ENCODE results near the gene PHF2. TPM values are rescaled to one million over a fixed set of nuclear protein-coding genes. Genes with fewer than 3 reads are reported as not detected.
"Not testable (repeated sequence)": the region's sequence is repeated elsewhere in the genome, so short reads cannot be mapped to it uniquely, and the experiment has no call there.

PHF2 gene
- total RNA-seq, 1 experiment from 2014 or later: 16.1 TPM

GRCh38 chr9:93663877-93664548, 87.6 kb downstream of the PHF2 start:
- H3K27me3 ChIP-seq (ENCODE audit: low read length): no peaks in the 10 kb centered on the region
- no peaks in the 10 kb centered on the region for H3K9me3 ChIP-seq (ENCODE audit: low read length)
- no peaks in the 10 kb centered on the region for H3K9me2 ChIP-seq (replicated peaks; ENCODE audit: insufficient read depth, low read length)
- H3K9ac ChIP-seq (ENCODE audit: low read length): no peak overlapping the region
- H3K4me3 ChIP-seq (ENCODE audit: low read length): no peak overlapping the region
- no peak overlapping the region for H3K4me2 ChIP-seq (ENCODE audit: low read depth, low read length, poor library complexity, severe bottlenecking)
- DNase-seq: no peak
- no peaks in the 10 kb centered on the region for H3K79me2 ChIP-seq (ENCODE audit: low read length)
- H3K27ac ChIP-seq (ENCODE audit: low read length): no peak overlapping the region
- no peaks in the 10 kb centered on the region; the same call in 1 of the 2 replicates for H3K36me3 ChIP-seq (ENCODE audit: insufficient read depth, low read length)
- no peak overlapping the region for H2AFZ ChIP-seq (ENCODE audit: low read length)
- H4K20me1 ChIP-seq (ENCODE audit: insufficient read depth, low read depth, low read length): no peaks in the 10 kb centered on the region
- H3K4me1 ChIP-seq (ENCODE audit: low read length): no peaks in the 10 kb centered on the region

DNA sequence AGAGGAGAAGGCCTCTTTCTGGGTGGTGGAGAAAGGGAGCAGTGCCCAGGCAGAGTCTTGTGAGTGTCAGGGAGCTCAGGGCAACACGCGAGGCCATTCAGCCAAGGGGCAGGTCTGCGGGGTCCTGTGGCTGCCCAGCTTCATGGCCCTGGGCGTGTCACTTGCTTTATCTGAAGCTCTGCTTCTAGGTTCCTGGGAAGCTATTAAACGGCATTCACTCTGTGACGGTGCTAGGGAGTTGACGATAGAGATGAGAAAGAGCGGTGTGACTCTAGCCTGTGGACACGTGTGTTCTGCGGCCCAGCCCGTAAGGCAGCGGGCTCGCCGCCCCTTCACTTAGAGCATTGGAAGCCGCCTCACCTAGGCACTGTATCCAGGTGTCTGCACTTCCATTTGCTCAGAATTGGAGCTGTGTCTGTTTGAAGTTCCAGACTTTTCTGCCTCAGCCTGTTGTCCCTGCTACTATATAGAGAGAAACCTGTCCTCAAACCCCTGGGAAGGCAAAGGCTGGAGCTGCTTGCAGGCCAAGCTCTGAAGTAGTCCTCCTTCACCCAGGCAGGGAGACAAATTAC, 88.3 kb downstream of the PHF2 start:
- Histone ChIP-seq H3K9ac (ENCODE audit: low read length) (no peak overlapping the region), H3K79me2 (ENCODE audit: low read length) (no peaks in the 10 kb centered on the region), H3K27ac (ENCODE audit: low read length) (no peak overlapping the region), H2AFZ (ENCODE audit: low read length) (no peak overlapping the region), H3K9me2 (replicated peaks; ENCODE audit: insufficient read depth, low read length) (no peaks in the 10 kb centered on the region), H3K4me3 (ENCODE audit: low read length) (no peak overlapping the region), H3K27me3 (ENCODE audit: low read length) (no peaks in the 10 kb centered on the region), H4K20me1 (ENCODE audit: insufficient read depth, low read depth, low read length) (no peaks in the 10 kb centered on the region), H3K36me3 (ENCODE audit: insufficient read depth, low read length) (no peaks in the 10 kb centered on the region; the same call in 1 of the 2 replicates), H3K4me2 (ENCODE audit: low read depth, low read length, poor library complexity, severe bottlenecking) (no peak overlapping the region), H3K4me1 (ENCODE audit: low read length) (no peaks in the 10 kb centered on the region), H3K9me3 (ENCODE audit: low read length) (no peaks in the 10 kb centered on the region)
- DNase-seq: no peak

DNA sequence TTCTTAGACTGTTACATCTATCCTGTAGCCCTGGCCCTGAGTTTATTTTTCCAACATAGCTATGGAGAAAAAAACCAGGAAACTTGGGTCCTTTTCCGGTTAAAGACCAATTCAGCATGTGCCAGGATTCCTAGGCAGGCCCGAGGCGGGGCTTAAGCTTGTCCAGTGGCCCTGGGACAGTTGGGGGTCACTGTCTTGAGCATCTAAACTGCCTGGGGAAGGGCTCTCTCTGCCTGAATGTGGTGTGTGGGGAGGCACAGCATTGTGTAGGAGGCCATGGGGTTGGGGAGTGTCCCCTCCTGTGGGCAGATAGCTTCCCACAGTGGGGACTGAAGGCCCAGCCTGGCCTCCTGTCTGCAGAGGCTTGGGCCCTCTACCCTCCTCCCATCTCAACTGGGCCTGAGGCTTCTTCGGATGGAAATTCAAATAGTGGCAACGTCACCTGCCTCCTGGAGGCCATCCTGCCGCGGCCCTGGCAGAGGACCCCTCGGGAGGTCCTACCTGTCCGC, 88.8 kb downstream of the PHF2 start:
- Histone ChIP-seq H3K9me2 (replicated peaks; ENCODE audit: insufficient read depth, low read length) (no peaks in the 10 kb centered on the region), H3K36me3 (ENCODE audit: insufficient read depth, low read length) (no peaks in the 10 kb centered on the region; the same call in 1 of the 2 replicates), H3K9ac (ENCODE audit: low read length) (no peak overlapping the region), H3K4me2 (ENCODE audit: low read depth, low read length, poor library complexity, severe bottlenecking) (no peak overlapping the region), H3K9me3 (ENCODE audit: low read length) (no peaks in the 10 kb centered on the region), H3K4me3 (ENCODE audit: low read length) (no peak overlapping the region), H3K27me3 (ENCODE audit: low read length) (no peaks in the 10 kb centered on the region), H3K27ac (ENCODE audit: low read length) (no peak overlapping the region), H4K20me1 (ENCODE audit: insufficient read depth, low read depth, low read length) (no peaks in the 10 kb centered on the region), H3K79me2 (ENCODE audit: low read length) (no peaks in the 10 kb centered on the region), H3K4me1 (ENCODE audit: low read length) (no peaks in the 10 kb centered on the region), H2AFZ (ENCODE audit: low read length) (no peak overlapping the region)
- DNase-seq: no peak

DNA sequence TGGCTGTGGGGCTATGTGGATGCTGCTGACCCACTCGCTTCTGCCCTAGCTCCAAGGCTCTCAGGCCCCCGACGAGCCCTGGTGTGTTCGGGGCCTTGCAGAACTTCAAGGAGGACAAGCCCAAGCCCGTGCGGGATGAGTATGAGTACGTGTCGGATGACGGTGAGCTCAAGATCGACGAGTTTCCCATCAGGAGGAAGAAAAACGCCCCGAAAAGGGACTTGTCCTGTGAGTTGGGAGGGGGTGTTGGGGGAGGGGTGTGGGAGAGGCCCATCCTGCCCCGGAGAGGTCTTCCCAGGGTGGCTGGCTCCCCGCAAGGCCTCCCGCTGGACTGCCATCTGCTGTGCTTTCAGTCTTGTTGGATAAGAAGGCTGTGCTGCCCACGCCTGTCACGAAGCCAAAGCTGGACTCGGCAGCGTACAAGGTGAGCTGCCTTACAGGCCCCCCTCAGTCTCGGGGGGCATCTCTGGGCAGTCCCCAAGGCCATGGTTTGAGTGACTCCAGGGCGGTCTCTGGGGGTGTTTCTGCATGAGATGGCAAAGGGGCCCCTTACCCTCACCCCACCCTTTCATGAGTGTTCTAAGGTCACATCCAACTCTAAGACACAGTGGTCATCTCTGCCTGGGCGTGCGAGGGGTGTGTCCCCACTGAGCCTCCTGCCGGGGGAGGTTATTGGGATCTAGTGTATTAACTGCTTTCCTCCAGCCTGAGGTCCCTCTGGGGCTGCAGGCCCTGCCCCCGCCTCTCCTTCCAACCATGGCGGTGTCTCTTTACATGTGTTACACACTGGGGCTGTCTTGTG, 89.5 kb downstream of the PHF2 start:
- Histone ChIP-seq H3K4me2 (ENCODE audit: low read depth, low read length, poor library complexity, severe bottlenecking) (no peak overlapping the region), H4K20me1 (ENCODE audit: insufficient read depth, low read depth, low read length) (no peaks in the 10 kb centered on the region), H3K36me3 (ENCODE audit: insufficient read depth, low read length) (no peaks in the 10 kb centered on the region; the same call in 1 of the 2 replicates), H3K9me3 (ENCODE audit: low read length) (peaks cover 3% of the 10 kb centered on the region; the same call in 1 of the 2 replicates), H3K4me1 (ENCODE audit: low read length) (no peaks in the 10 kb centered on the region), H3K27ac (ENCODE audit: low read length) (no peak overlapping the region), H3K4me3 (ENCODE audit: low read length) (no peak overlapping the region), H3K79me2 (ENCODE audit: low read length) (no peaks in the 10 kb centered on the region), H3K9ac (ENCODE audit: low read length) (no peak overlapping the region), H2AFZ (ENCODE audit: low read length) (no peak overlapping the region), H3K9me2 (replicated peaks; ENCODE audit: insufficient read depth, low read length) (no peaks in the 10 kb centered on the region), H3K27me3 (ENCODE audit: low read length) (no peaks in the 10 kb centered on the region)
- no peak for DNase-seq

GRCh38 chr9:93666439-93666784, 90.0 kb downstream of the PHF2 start:
- H3K4me2 ChIP-seq (ENCODE audit: low read depth, low read length, poor library complexity, severe bottlenecking); H3K9me3 ChIP-seq (ENCODE audit: low read length); H4K20me1 ChIP-seq (ENCODE audit: insufficient read depth, low read depth, low read length); H3K27ac ChIP-seq (ENCODE audit: low read length); H3K9me2 ChIP-seq (replicated peaks; ENCODE audit: insufficient read depth, low read length); H3K4me1 ChIP-seq (ENCODE audit: low read length); H3K36me3 ChIP-seq (ENCODE audit: insufficient read depth, low read length); H3K27me3 ChIP-seq (ENCODE audit: low read length); H3K4me3 ChIP-seq (ENCODE audit: low read length); H3K9ac ChIP-seq (ENCODE audit: low read length); H3K79me2 ChIP-seq (ENCODE audit: low read length); H2AFZ ChIP-seq (ENCODE audit: low read length); DNase-seq: not testable (repeated sequence)

DNA sequence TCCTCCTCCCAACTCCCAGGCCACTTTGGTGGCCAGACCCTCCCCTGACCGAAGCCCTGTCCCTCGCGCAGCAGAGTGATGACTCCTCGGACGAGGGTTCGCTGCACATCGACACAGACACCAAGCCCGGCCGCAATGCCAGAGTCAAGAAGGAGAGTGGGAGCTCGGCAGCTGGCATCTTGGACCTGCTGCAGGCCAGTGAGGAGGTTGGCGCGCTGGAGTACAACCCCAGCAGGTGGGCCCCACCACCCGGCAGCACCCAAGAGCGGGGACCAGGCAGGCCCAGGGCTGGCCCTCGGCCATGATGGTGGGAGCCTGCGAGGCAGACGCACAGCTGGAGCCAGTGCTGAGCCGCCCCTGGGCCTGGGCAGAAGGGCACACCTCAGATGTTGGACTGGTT, 90.6 kb downstream of the PHF2 start:
- Histone ChIP-seq H3K79me2 (ENCODE audit: low read length) (no peaks in the 10 kb centered on the region), H4K20me1 (ENCODE audit: insufficient read depth, low read depth, low read length) (no peaks in the 10 kb centered on the region), H3K9me3 (ENCODE audit: low read length) (peaks cover 3% of the 10 kb centered on the region; the same call in 1 of the 2 replicates), H3K27me3 (ENCODE audit: low read length) (no peaks in the 10 kb centered on the region), H3K9me2 (replicated peaks; ENCODE audit: insufficient read depth, low read length) (no peaks in the 10 kb centered on the region), H3K4me1 (ENCODE audit: low read length) (no peaks in the 10 kb centered on the region), H3K27ac (ENCODE audit: low read length) (no peak overlapping the region), H3K4me3 (ENCODE audit: low read length) (no peak overlapping the region), H2AFZ (ENCODE audit: low read length) (no peak overlapping the region), H3K9ac (ENCODE audit: low read length) (no peak overlapping the region), H3K4me2 (ENCODE audit: low read depth, low read length, poor library complexity, severe bottlenecking) (no peak overlapping the region), H3K36me3 (ENCODE audit: insufficient read depth, low read length) (no peaks in the 10 kb centered on the region; the same call in 1 of the 2 replicates)
- DNase-seq: no peak

GRCh38 chr9:93667627-93668026, 91.2 kb downstream of the PHF2 start:
- no peaks in the 10 kb centered on the region; the same call in 1 of the 2 replicates for H3K36me3 ChIP-seq (ENCODE audit: insufficient read depth, low read length)
- DNase-seq: no peak

GRCh38 chr9:93668261-93668871, 92.0 kb downstream of the PHF2 start:
- Histone ChIP-seq H3K9me2 (replicated peaks; ENCODE audit: insufficient read depth, low read length) (no peaks in the 10 kb centered on the region), H3K4me3 (ENCODE audit: low read length) (no peak overlapping the region), H3K9me3 (ENCODE audit: low read length) (peaks cover 3% of the 10 kb centered on the region; the same call in 1 of the 2 replicates), H3K27me3 (ENCODE audit: low read length) (no peaks in the 10 kb centered on the region), H4K20me1 (ENCODE audit: insufficient read depth, low read depth, low read length) (no peaks in the 10 kb centered on the region), H2AFZ (ENCODE audit: low read length) (no peak overlapping the region), H3K4me1 (ENCODE audit: low read length) (no peaks in the 10 kb centered on the region), H3K4me2 (ENCODE audit: low read depth, low read length, poor library complexity, severe bottlenecking) (no peak overlapping the region), H3K36me3 (ENCODE audit: insufficient read depth, low read length) (no peaks in the 10 kb centered on the region; the same call in 1 of the 2 replicates), H3K79me2 (ENCODE audit: low read length) (no peaks in the 10 kb centered on the region), H3K9ac (ENCODE audit: low read length) (no peak overlapping the region), H3K27ac (ENCODE audit: low read length) (no peak overlapping the region)
- DNase-seq: no peak

More at GRCh38 chr9:93667627-93668026, 91.2 kb downstream of the PHF2 start:
- Histone ChIP-seq H3K9me3 (ENCODE audit: low read length) (peaks cover 3% of the 10 kb centered on the region; the same call in 1 of the 2 replicates), H4K20me1 (ENCODE audit: insufficient read depth, low read depth, low read length) (no peaks in the 10 kb centered on the region), H2AFZ (ENCODE audit: low read length) (no peak overlapping the region), H3K9me2 (replicated peaks; ENCODE audit: insufficient read depth, low read length) (no peaks in the 10 kb centered on the region), H3K79me2 (ENCODE audit: low read length) (no peaks in the 10 kb centered on the region), H3K27me3 (ENCODE audit: low read length) (no peaks in the 10 kb centered on the region), H3K4me3 (ENCODE audit: low read length) (no peak overlapping the region), H3K27ac (ENCODE audit: low read length) (no peak overlapping the region), H3K4me2 (ENCODE audit: low read depth, low read length, poor library complexity, severe bottlenecking) (no peak overlapping the region), H3K9ac (ENCODE audit: low read length) (no peak overlapping the region), H3K4me1 (ENCODE audit: low read length) (no peaks in the 10 kb centered on the region)

All from Karpas-422 (cell line).